WTC11 (cell line): ENCODE results near the gene GIGYF1. TPM values are rescaled to one million over a fixed set of nuclear protein-coding genes. Genes with fewer than 3 reads are reported as not detected.

ENCODE experiments used
- ATAC-seq: fragments of 200-7000 bp; cut with Tn5 transposase; 2 replicates; pipeline ENCODE4 v1.10.0; 2021; ENCODE audit warnings: mild to moderate bottlenecking, moderate library complexity
- CTCF ChIA-PET: fragments of 300-600 bp; sonication (Branson Sonifier 250); formaldehyde crosslinking; loops from one replicate; lab custom pipeline; 2021; ENCODE audit warnings: antibody characterized with exemption; lab: Charles Lee
- POLR2A ChIA-PET: fragments of 350-600 bp; sonication (Branson Sonifier 250); formaldehyde crosslinking; loops from one replicate; lab custom pipeline; 2021; ENCODE audit warnings: antibody characterized with exemption; lab: Charles Lee
- DNase-seq: peaks from one replicate; pipeline ENCODE4 v3.0.0; 2021; ENCODE audit warnings: low spot score
- H3K27ac Mint-ChIP-seq: 2 replicates; pipeline ENCODE4 v1.8.0; 2021; ENCODE audit warnings: mixed read lengths
- H3K27me3 Mint-ChIP-seq: 2 replicates; pipeline ENCODE4 v1.8.0; 2021; ENCODE audit warnings: low read depth, mild to moderate bottlenecking, moderate library complexity, mixed read lengths
- H3K36me3 Mint-ChIP-seq: 2 replicates; pipeline ENCODE4 v1.8.0; 2021; ENCODE audit warnings: mixed read lengths
- H3K4me1 Mint-ChIP-seq: 2 replicates; pipeline ENCODE4 v1.8.0; 2022; ENCODE audit warnings: mixed read lengths
- H3K4me3 Mint-ChIP-seq: 2 replicates; pipeline ENCODE4 v1.8.0; 2021; ENCODE audit warnings: mild to moderate bottlenecking, moderate library complexity, mixed read lengths
- H3K9me3 Mint-ChIP-seq: 2 replicates; pipeline ENCODE4 v1.8.0; 2021; ENCODE audit warnings: mixed read lengths
- CREM ChIP-seq: sonication (generic); formaldehyde crosslinking; IDR thresholded peaks from 2 replicates; pipeline ENCODE4 v1.8.1; 2022; ENCODE audit warnings: mild to moderate bottlenecking, missing genetic modification reagents, moderate library complexity
- ELF4 ChIP-seq: sonication (generic); formaldehyde crosslinking; IDR thresholded peaks from 2 replicates; pipeline ENCODE4 v1.8.1; 2022; ENCODE audit warnings: low read depth, mild to moderate bottlenecking, moderate library complexity, missing genetic modification reagents
- ESRRA ChIP-seq: sonication (generic); formaldehyde crosslinking; IDR thresholded peaks from 2 replicates; pipeline ENCODE4 v1.8.1; 2022; ENCODE audit warnings: mild to moderate bottlenecking, missing genetic modification reagents, borderline replicate concordance
- ETV6 ChIP-seq: sonication (generic); formaldehyde crosslinking; IDR thresholded peaks from 2 replicates; pipeline ENCODE4 v1.8.1; 2022; ENCODE audit warnings: mild to moderate bottlenecking, missing genetic modification reagents
- FOXK1 ChIP-seq: sonication (generic); formaldehyde crosslinking; IDR thresholded peaks from 2 replicates; pipeline ENCODE4 v1.8.0; 2022; ENCODE audit warnings: mild to moderate bottlenecking, moderate library complexity, missing genetic modification reagents
- GABPB1 ChIP-seq: sonication (generic); formaldehyde crosslinking; IDR thresholded peaks from 2 replicates; pipeline ENCODE4 v1.8.1; 2023; ENCODE audit warnings: mild to moderate bottlenecking, missing genetic modification reagents
- GRHL2 ChIP-seq: fragments of 250-450 bp; sonication (Bioruptor Pico); IDR thresholded peaks from 2 replicates; pipeline ENCODE4 v1.8.0; 2022; ENCODE audit warnings: mild to moderate bottlenecking, moderate library complexity; ENCODE audit not compliant: insufficient replicate concordance, severe bottlenecking
- GTF2I ChIP-seq: fragments of 250-450 bp; sonication (Bioruptor Pico); conservative IDR thresholded peaks from 2 replicates; pipeline ENCODE4 v1.4.0; 2021; ENCODE audit warnings: mild to moderate bottlenecking
- NFE2L1 ChIP-seq: sonication (generic); formaldehyde crosslinking; IDR thresholded peaks from 2 replicates; pipeline ENCODE4 v1.8.1; 2023; ENCODE audit warnings: missing genetic modification reagents
- OVOL2 ChIP-seq: fragments of 250-450 bp; sonication (Bioruptor Pico); IDR thresholded peaks from 2 replicates; pipeline ENCODE4 v1.9.0; 2021; ENCODE audit warnings: mild to moderate bottlenecking, borderline replicate concordance
- TEAD1 ChIP-seq: sonication (generic); formaldehyde crosslinking; IDR thresholded peaks from 2 replicates; pipeline ENCODE4 v1.8.0; 2022; ENCODE audit warnings: mild to moderate bottlenecking, missing genetic modification reagents
- TP53 ChIP-seq: sonication (generic); formaldehyde crosslinking; IDR thresholded peaks from 2 replicates; pipeline ENCODE4 v1.8.1; 2023; ENCODE audit warnings: mild to moderate bottlenecking, missing genetic modification reagents
- total RNA-seq: library from RNA; stranded (reverse); gene quantifications from 3 replicates; pipeline ENCODE4 v1.2.3, GENCODE V29; 2021
- TF ChIP-seq, protein P1 (sequence below): fragments of 250-450 bp; sonication (Bioruptor Pico); IDR thresholded peaks from 2 replicates; pipeline ENCODE4 v1.8.0; 2021; ENCODE audit warnings: mild to moderate bottlenecking
- TF ChIP-seq, protein P2 (sequence below): sonication (generic); formaldehyde crosslinking; IDR thresholded peaks from 2 replicates; pipeline ENCODE4 v1.8.0; 2023; ENCODE audit warnings: missing genetic modification reagents
- TF ChIP-seq, protein P3 (sequence below): sonication (generic); formaldehyde crosslinking; IDR thresholded peaks from 2 replicates; pipeline ENCODE4 v1.8.1; 2022; ENCODE audit warnings: low read depth, mild to moderate bottlenecking, moderate library complexity, missing genetic modification reagents, borderline replicate concordance
- TF ChIP-seq, protein P4 (sequence below): sonication (generic); formaldehyde crosslinking; IDR thresholded peaks from 2 replicates; pipeline ENCODE4 v1.8.1; 2022; ENCODE audit warnings: low read depth, missing genetic modification reagents, borderline replicate concordance
- TF ChIP-seq, protein P5 (sequence below): sonication (generic); formaldehyde crosslinking; IDR thresholded peaks from 2 replicates; pipeline ENCODE4 v1.8.1; 2023; ENCODE audit warnings: mild to moderate bottlenecking, missing genetic modification reagents, borderline replicate concordance

GIGYF1 gene
- total RNA-seq, 1 experiment from 2014 or later: 130 TPM

DNA sequence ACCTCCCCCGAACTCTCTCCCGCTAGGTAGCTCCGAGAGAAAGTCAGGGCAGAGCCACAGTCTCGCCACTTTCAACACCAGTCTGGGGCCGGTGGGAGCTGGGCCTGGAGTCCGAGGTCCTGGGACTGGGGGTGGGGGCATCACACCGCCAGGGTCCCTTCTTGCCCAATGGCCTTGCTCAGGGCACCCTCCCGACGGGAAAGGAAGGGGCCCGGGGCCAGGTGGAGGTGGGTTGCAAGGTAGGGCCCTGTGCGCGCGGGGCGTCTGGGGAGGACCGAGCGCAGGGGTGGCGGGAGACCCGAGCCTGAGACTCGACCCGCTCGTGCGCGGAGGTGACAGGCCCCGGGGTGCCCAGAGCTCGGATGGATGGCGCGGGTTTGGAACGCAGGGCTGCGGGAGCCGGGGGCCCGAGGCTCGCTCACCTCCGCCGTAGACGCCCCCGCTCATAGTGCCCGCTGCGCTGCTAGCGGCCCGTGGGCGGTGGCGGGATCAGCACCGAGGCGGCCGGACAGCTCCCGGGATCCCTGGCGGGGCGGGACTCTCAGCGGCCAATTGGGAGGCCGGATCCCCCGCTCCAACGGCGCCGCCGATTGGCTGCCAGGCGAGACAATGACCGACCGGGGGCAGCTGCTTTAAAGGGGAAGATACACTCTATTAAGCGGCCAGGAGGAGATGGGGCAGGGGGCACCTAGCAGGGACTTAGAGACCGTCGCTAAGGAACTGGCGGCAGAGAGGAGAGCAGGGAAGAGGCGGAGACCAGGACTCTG is 38.0 kb downstream of the GIGYF1 start, which contains the start of gene ACTL6B (continued):
- TF ChIP-seq CREM (CRISPR knock-in tag) (peak; percentile 64; the same call in 1 of the 2 replicates), GABPB1 (CRISPR knock-in tag) (peak; percentile 60), ESRRA (peak; percentile 93), TP53 (peak; percentile 97)
- TF ChIP-seq, protein P1, sequence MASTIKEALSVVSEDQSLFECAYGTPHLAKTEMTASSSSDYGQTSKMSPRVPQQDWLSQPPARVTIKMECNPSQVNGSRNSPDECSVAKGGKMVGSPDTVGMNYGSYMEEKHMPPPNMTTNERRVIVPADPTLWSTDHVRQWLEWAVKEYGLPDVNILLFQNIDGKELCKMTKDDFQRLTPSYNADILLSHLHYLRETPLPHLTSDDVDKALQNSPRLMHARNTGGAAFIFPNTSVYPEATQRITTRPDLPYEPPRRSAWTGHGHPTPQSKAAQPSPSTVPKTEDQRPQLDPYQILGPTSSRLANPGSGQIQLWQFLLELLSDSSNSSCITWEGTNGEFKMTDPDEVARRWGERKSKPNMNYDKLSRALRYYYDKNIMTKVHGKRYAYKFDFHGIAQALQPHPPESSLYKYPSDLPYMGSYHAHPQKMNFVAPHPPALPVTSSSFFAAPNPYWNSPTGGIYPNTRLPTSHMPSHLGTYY (CRISPR knock-in tag): no peak
- TF ChIP-seq, protein P2, sequence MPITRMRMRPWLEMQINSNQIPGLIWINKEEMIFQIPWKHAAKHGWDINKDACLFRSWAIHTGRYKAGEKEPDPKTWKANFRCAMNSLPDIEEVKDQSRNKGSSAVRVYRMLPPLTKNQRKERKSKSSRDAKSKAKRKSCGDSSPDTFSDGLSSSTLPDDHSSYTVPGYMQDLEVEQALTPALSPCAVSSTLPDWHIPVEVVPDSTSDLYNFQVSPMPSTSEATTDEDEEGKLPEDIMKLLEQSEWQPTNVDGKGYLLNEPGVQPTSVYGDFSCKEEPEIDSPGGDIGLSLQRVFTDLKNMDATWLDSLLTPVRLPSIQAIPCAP (CRISPR knock-in tag): peak; percentile 91

DNA sequence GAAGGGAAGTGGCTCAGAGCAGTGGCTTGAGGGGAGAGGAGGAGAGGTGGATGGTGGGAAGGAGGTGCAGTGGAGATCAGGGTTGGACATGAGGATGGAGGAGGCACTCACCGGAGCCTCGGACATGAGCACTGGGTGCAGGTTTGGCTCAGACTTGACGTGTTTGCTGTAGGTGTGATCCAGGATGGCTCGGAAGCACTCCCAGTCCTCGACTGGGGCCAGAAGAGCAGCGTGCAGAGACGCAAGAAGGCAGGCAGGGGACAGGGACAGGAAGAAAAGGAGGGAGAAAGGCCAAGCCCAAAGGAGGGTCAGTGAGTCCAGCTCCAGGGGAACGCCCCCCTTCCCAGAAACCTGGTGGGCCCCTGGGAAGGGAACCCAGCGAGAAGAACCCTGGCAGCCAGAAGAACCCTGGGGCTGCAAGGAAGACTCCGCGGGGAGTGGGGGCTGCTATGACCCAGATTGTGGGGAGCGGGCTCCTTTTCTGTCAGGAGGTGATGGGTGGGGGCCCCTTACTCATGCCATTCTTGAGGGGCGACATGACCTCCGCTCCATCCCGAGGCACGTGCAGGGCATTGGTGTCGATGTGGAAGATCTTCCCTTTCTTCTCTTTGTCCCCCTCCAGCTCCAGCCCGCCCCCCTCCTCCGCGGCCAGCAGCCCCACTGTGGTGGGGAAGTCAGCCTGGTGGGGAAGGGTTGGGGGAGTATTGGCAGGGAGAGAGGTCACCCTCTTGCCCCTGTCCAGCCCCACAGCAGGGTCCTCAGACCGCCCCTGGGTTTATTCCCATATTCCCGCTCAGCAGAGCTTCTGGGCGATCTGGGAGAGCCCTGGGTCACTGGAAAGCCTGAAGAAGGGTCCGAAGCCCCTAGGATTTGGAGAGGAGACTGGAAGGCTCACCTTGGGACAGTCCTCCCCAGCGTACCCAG is 38.9 kb downstream of the GIGYF1 start:
- no peak for TF ChIP-seq FOXK1 (CRISPR knock-in tag)
- no peak for TF ChIP-seq NFE2L1
- TF ChIP-seq OVOL2 (CRISPR knock-in tag): no peak
- no peak for TF ChIP-seq GTF2I (CRISPR knock-in tag)
- TF ChIP-seq, protein P3, sequence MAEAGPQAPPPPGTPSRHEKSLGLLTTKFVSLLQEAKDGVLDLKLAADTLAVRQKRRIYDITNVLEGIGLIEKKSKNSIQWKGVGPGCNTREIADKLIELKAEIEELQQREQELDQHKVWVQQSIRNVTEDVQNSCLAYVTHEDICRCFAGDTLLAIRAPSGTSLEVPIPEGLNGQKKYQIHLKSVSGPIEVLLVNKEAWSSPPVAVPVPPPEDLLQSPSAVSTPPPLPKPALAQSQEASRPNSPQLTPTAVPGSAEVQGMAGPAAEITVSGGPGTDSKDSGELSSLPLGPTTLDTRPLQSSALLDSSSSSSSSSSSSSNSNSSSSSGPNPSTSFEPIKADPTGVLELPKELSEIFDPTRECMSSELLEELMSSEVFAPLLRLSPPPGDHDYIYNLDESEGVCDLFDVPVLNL (CRISPR knock-in tag): no peak
- TF ChIP-seq ELF4 (CRISPR knock-in tag): no peak
- Mint-ChIP-seq H3K9me3 (no peaks in the 10 kb centered on the region), H3K4me3 (no peak overlapping the region), H3K36me3 (no peaks in the 10 kb centered on the region), H3K27ac (no peak overlapping the region), H3K4me1 (peaks cover 2% of the 10 kb centered on the region; the same call in 1 of the 2 replicates), H3K27me3 (peaks cover 61% of the 10 kb centered on the region)
- POLR2A ChIA-PET: interaction anchor here (1.4 kb wide), 1 partner anchor 7 kb away, joined by 4 read pairs; no protein-coding TSS in a partner anchor
- DNase-seq: no peak
- ATAC-seq: no peak
- CTCF ChIA-PET: interaction anchor here (0.8 to 2.6 kb wide), 8 partner anchors 12 to 50 kb away, joined by 3 to 23 read pairs (median 5); partner anchors contain the start of gene MOSPD3

DNA sequence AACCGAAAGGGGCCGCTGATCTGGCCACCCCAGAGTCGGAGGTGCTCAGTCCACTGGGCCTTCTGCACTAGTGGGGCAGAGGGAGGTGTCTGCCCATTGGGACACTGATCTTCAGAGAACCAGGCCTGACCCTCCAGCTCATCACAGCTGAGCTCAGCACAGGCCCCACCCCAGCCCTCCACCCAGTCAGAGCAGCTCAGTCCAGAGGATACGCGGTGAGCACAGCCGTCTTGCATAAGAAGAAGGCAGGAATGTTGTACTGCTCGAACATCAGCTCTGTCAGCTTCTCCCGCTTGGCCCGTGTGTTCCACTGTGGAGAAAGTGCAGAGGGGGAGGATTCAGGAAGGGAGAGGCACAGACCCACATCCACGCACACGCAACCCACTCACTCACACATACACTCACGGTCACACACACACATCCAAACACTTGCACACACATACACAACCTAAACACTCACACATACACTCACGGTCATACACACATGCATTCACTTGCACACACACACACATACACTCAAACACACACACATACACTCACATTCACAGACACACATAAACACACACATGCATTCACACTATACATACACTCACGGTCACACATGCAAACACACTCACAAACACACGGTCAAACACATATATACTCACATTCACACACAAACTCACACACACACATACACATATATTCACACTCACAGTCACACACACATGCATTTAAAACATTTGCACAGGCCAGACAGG is 44.1 kb downstream of the GIGYF1 start:
- CTCF ChIA-PET: interaction anchor here (0.6 to 6.8 kb wide), 3 partner anchors 17 to 45 kb away, joined by 3 to 67 read pairs (median 5); no protein-coding TSS in a partner anchor
- Mint-ChIP-seq H3K4me3 (no peak overlapping the region), H3K27ac (no peak overlapping the region), H3K4me1 (peaks cover 6% of the 10 kb centered on the region), H3K27me3 (peaks cover 27% of the 10 kb centered on the region), H3K9me3 (no peaks in the 10 kb centered on the region)
- POLR2A ChIA-PET: no interaction called here
- ATAC-seq (no peak), DNase-seq (no peak)
- no peak for TF ChIP-seq ETV6 (CRISPR knock-in tag)
- TF ChIP-seq, all 79 proteins: peak for 0
- H3K36me3 Mint-ChIP-seq: no peaks in the 10 kb centered on the region

DNA sequence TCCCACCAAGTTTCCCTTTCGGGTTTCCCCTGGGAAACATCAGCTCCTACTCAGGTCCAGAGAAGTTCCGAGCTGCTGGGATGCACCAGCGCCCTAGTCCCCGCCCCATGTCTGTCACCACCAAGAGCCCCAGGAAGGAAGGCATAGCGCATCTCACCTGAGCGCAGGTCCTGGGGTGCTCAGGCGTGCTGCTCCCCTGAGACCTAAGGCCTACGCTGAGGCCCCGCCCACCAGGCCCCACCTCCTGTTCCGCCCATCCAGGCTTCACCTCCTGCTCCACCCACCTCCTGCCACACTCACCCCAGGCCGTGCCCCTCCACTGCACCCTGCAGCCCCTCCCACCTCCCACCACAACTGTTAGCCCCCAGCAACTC is 51.5 kb downstream of the GIGYF1 start:
- H3K36me3 Mint-ChIP-seq: no peaks in the 10 kb centered on the region
- CTCF ChIA-PET: interaction anchor here (0.5 to 2.0 kb wide), 19 partner anchors 10 to 210 kb away, joined by 3 to 42 read pairs (median 4); partner anchors contain the start of genes ACTL6B, FBXO24, GNB2 and MOSPD3
- no peak overlapping the region for H3K4me3 Mint-ChIP-seq
- ATAC-seq: peak; percentile 90
- peaks cover under 1% of the 10 kb centered on the region; the same call in 1 of the 2 replicates for H3K27me3 Mint-ChIP-seq
- DNase-seq: peak; percentile 80
- peaks cover 14% of the 10 kb centered on the region for H3K4me1 Mint-ChIP-seq
- POLR2A ChIA-PET: interaction anchor here (0.8 kb wide), 1 partner anchor 53 kb away, joined by 3 read pairs; no protein-coding TSS in a partner anchor
- no peak overlapping the region for H3K27ac Mint-ChIP-seq
- no peaks in the 10 kb centered on the region for H3K9me3 Mint-ChIP-seq
- no peak for TF ChIP-seq TEAD1
- TF ChIP-seq GRHL2 (CRISPR knock-in tag): no peak
- TF ChIP-seq, protein P4, sequence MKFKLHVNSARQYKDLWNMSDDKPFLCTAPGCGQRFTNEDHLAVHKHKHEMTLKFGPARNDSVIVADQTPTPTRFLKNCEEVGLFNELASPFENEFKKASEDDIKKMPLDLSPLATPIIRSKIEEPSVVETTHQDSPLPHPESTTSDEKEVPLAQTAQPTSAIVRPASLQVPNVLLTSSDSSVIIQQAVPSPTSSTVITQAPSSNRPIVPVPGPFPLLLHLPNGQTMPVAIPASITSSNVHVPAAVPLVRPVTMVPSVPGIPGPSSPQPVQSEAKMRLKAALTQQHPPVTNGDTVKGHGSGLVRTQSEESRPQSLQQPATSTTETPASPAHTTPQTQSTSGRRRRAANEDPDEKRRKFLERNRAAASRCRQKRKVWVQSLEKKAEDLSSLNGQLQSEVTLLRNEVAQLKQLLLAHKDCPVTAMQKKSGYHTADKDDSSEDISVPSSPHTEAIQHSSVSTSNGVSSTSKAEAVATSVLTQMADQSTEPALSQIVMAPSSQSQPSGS (CRISPR knock-in tag): no peak
- TF ChIP-seq, protein P5, sequence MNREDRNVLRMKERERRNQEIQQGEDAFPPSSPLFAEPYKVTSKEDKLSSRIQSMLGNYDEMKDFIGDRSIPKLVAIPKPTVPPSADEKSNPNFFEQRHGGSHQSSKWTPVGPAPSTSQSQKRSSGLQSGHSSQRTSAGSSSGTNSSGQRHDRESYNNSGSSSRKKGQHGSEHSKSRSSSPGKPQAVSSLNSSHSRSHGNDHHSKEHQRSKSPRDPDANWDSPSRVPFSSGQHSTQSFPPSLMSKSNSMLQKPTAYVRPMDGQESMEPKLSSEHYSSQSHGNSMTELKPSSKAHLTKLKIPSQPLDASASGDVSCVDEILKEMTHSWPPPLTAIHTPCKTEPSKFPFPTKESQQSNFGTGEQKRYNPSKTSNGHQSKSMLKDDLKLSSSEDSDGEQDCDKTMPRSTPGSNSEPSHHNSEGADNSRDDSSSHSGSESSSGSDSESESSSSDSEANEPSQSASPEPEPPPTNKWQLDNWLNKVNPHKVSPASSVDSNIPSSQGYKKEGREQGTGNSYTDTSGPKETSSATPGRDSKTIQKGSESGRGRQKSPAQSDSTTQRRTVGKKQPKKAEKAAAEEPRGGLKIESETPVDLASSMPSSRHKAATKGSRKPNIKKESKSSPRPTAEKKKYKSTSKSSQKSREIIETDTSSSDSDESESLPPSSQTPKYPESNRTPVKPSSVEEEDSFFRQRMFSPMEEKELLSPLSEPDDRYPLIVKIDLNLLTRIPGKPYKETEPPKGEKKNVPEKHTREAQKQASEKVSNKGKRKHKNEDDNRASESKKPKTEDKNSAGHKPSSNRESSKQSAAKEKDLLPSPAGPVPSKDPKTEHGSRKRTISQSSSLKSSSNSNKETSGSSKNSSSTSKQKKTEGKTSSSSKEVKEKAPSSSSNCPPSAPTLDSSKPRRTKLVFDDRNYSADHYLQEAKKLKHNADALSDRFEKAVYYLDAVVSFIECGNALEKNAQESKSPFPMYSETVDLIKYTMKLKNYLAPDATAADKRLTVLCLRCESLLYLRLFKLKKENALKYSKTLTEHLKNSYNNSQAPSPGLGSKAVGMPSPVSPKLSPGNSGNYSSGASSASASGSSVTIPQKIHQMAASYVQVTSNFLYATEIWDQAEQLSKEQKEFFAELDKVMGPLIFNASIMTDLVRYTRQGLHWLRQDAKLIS (CRISPR knock-in tag): no peak
